Ureter (tissue), 1 donor: ENCODE results near the gene PRPF6. TPM values are rescaled to one million over a fixed set of nuclear protein-coding genes. Genes with fewer than 3 reads are reported as not detected.
"Not testable (repeated sequence)": the region's sequence is repeated elsewhere in the genome, so short reads cannot be mapped to it uniquely, and the experiment has no call there.

Source experiments
- DNase-seq: peaks from one replicate; pipeline ENCODE4 v3.0.0-alpha.2; 2020; ENCODE audit warnings: low spot score
- total RNA-seq: library from RNA; stranded (reverse); gene quantifications from one replicate; pipeline ENCODE4 v1.2.4, GENCODE V29; 2023
- donor health status: DM: yes; HTN: yes; CAD: no.

The PRPF6 gene
- total RNA-seq, 1 donor from 2014 or later: 75.0 TPM

GRCh38 chr20:64012385-64013154 lies 31.6 kb downstream of the PRPF6 start:
- DNase-seq: not testable (repeated sequence)

GRCh38 chr20:64015635-64016034 lies 34.7 kb downstream of the PRPF6 start:
- DNase-seq: no peak

GRCh38 chr20:64021124-64021975 lies 40.4 kb downstream of the PRPF6 start:
- no peak for DNase-seq

GRCh38 chr20:64022671-64023360 lies 41.9 kb downstream of the PRPF6 start:
- no peak for DNase-seq

- DNase-seq: no peak
Observed at GRCh38 chr20:64023361-64024140, 42.6 kb downstream of the PRPF6 start.

- no peak for DNase-seq
Observed at GRCh38 chr20:64024141-64024990, 43.4 kb downstream of the PRPF6 start.

- no peak for DNase-seq
Observed at GRCh38 chr20:64025101-64025825, 44.3 kb downstream of the PRPF6 start.

- DNase-seq: no peak
Observed at GRCh38 chr20:64025826-64026412, 45.0 kb downstream of the PRPF6 start.

GRCh38 chr20:64027981-64028685 lies 47.2 kb downstream of the PRPF6 start:
- no peak for DNase-seq

GRCh38 chr20:64029293-64030117 lies 48.6 kb downstream of the PRPF6 start:
- DNase-seq: no peak

GRCh38 chr20:64030371-64031134 lies 49.6 kb downstream of the PRPF6 start:
- no peak for DNase-seq

- no peak for DNase-seq
Observed at GRCh38 chr20:64031822-64032314, 50.9 kb downstream of the PRPF6 start.

GRCh38 chr20:64032706-64033624 lies 52.0 kb downstream of the PRPF6 start:
- DNase-seq: no peak

- DNase-seq: no peak
Observed at GRCh38 chr20:64033981-64034493, 53.1 kb downstream of the PRPF6 start.

GRCh38 chr20:64035066-64035932 lies 54.4 kb downstream of the PRPF6 start:
- no peak for DNase-seq
